Measurements from ENCODE around the gene IDNK. TPM values are rescaled to one million over a fixed set of nuclear protein-coding genes. Genes with fewer than 3 reads are reported as not detected.

Gene IDNK
- total and polyA plus RNA-seq, 10 of the 15 experiments (the other 5 are each of a cell fraction or from before 2014, with no cell fraction given): 7.0 to 19.1 (median 10.6) TPM

- no peak for TF ChIP-seq ZBTB40 (IDR thresholded peaks at IDR 0.05; ENCODE audit: borderline replicate concordance)
- TF ChIP-seq SMAD5 (IDR thresholded peaks at IDR 0.05; ENCODE audit: low read depth): no peak
- TF ChIP-seq FOXK2 (IDR thresholded peaks at IDR 0.05): no peak
- TF ChIP-seq POLR2AphosphoS5 (IDR thresholded peaks at IDR 0.05; ENCODE audit: low read length): no peak
- no peak for TF ChIP-seq NR2C2 (IDR thresholded peaks at IDR 0.05; ENCODE audit: borderline replicate concordance, control insufficient read depth, insufficient read length, low read depth)
- TF ChIP-seq USF1 (IDR thresholded peaks at IDR 0.05; ENCODE audit: borderline replicate concordance, extremely low read length, insufficient read depth, low read depth, low read length): no peak
- no peak for TF ChIP-seq MTA3 (IDR thresholded peaks at IDR 0.05; ENCODE audit: borderline replicate concordance, low read length)
- TF ChIP-seq CEBPZ (IDR thresholded peaks at IDR 0.05; ENCODE audit: low read depth, low read length): no peak
- TF ChIP-seq HDAC2 (IDR thresholded peaks at IDR 0.05): no peak
- peak; percentile 39; the same call in 1 of the 2 replicates for TF ChIP-seq ZNF384 (IDR thresholded peaks at IDR 0.05; ENCODE audit: borderline replicate concordance, low read depth, low read length)
- TF ChIP-seq PKNOX1 (IDR thresholded peaks at IDR 0.05): no peak
- TF ChIP-seq MLLT1 (IDR thresholded peaks at IDR 0.05): no peak
- TF ChIP-seq KDM1A (IDR thresholded peaks at IDR 0.05; ENCODE audit: borderline replicate concordance): no peak
- TF ChIP-seq JUNB (IDR thresholded peaks at IDR 0.05): 0 out of 2 replicates have a peak, but pooled peaks have one; percentile 43
- TF ChIP-seq ZNF217 (IDR thresholded peaks at IDR 0.05): no peak
- no peak for TF ChIP-seq CHD1 (IDR thresholded peaks at IDR 0.05; ENCODE audit: low read depth, low read length)
- no peak for TF ChIP-seq ESRRA (IDR thresholded peaks at IDR 0.05; ENCODE audit: low read length)
- TF ChIP-seq MEF2A (IDR thresholded peaks at IDR 0.05; ENCODE audit: insufficient read depth, low read depth, low read length): 0 out of 2 replicates have a peak, but pooled peaks have one; percentile 23
- no peak for TF ChIP-seq RCOR1 (conservative IDR thresholded peaks at IDR 0.05; ENCODE audit: low read depth, low read length)
- no peak for TF ChIP-seq NBN (IDR thresholded peaks at IDR 0.05)
These were observed 33.2 kb downstream of the IDNK start (continued) for GRCh38 chr9:83656032-83656680.
